GM21528 (cell line): ENCODE measurements around the gene IGSF8.
"Not testable (repeated sequence)": the region's sequence is repeated elsewhere in the genome, so short reads cannot be mapped to it uniquely, and the experiment has no call there.

Experiments used
- ATAC-seq: cut with Tn5 transposase; IDR thresholded peaks from one replicate; pipeline ENCODE4 v1.9.1; 2021; ENCODE audit warnings: mild to moderate bottlenecking, moderate library complexity; ENCODE audit not compliant: unreplicated experiment, low FRiP score

IGSF8 gene

DNA sequence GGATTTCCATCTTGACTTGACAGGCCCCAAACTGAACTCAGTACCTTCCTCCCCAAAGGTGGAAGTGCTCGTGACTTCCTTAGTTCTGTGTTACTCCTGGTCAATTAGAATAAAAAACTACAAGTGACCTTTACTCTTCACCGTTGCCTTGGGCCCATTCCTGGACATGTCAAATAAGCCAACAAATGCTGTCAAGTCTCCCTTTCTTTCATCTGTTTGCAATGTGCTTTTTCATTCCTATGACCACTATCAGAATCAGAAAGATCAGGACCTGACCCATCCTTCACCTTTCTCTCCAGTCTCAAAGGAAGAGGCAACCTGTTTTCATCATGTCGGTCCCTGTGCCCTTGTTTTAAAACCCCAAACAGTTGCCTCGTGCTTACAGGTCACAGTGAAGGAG is 23.6 kb downstream of the IGSF8 start:
- no peak for ATAC-seq

DNA sequence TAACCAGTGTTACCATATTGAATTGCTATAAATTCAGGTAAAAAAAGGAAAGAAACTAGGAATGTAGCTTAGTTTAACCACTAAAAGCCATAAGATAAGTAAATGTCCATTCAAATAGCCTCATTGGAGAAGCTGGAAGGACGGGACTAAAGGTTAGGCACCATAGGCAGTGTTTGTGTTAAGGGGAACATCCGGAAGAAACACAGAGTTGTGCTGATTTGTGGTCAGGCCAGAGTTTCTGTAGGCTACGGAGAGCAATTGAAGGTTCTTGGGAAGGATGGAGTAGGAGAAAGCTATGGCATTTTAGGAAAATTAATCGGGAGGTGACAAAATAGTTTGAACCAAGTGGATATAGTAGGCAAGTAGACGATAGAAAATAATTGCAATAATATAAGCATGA is 27.1 kb downstream of the IGSF8 start:
- ATAC-seq, result no peak

DNA sequence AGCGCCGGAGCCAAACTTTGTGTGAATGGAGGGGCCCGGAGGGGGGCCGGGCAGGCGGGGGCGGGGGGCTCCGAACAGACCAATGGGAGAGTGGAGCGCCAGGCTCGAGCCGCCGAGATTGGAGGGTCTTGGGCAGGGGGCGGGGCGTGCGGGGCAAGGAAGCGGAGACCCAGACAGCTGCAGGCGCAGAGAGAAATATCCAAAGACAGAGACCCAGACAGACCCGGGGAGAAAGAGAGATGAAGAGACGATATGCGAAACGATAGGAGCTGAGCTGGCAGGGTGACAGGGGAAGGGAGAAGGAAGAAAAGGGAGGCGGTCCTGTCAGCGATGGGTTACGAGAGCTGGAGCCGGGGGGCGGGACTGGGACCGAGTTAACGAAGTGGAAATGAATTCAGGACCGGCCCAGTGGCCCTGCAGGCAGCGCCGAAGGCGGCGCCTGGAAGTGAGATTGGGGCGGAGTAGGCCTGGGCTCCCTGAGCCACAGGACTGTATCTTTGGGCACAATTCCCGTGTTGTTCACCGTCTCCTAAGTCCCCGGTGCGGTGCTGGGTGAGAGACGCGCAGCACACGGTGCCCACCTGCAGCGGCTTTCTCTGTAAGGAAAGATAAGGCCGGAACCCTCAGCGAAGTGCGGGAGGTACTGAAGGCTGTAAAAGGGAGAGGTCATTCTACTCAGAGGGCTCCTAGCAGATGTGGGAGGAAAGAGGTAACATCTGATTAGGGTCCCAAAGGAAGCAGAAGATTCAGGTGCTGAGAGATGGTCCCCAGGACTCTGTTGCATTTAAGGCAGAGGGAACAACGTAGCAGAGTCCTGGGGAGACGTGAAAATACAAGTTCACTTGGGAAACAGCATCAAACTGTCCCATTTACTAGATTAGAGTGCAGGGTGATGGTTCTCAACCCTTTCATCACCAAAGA is 27.9 kb downstream of the IGSF8 start:
- peak; percentile 47 for ATAC-seq

DNA sequence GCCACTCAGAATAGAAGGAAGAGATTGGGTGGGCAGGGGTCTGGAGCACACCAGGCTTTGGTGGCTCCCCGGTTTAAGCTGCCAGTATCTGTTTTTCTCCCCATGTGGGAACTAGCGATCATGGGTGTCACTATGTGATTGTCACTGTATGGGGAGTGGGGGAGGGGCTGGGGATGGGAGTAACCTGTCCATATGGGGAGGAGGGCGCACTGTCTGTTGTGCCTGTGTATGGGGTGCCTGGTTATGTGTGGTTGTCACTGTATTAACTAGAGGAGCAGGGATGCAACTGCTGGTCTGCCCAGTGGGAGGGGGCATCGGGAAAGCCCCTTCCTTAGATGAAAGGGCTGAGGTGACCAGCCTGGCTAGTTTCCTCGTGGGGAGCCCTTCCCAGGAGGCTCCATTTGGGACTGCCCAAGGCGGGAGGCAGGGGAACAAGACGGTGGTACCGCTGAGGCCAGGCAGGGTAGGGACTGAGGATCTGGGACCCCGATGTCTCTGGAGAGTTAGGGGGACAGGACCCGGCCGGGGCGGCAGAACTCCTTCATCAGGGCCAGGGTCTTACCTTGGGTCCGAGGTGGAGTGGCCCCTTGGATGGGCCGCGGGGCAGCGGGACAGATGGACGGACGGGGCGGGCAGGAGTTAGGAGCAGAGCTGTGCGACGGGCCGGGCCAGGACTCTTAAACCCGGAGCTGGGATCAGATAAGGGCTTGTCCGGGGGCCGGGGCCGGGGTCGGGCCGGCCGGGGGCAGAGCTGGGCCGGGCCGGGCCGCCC is 28.8 kb downstream of the IGSF8 start, which contains the start of gene KCNJ10:
Gene KCNJ10, minus strand, starts transcription at position 701 of the 772 bp plus-strand sequence. CDS start 27,628 bp downstream, outside the sequence.
- no peak for ATAC-seq

DNA sequence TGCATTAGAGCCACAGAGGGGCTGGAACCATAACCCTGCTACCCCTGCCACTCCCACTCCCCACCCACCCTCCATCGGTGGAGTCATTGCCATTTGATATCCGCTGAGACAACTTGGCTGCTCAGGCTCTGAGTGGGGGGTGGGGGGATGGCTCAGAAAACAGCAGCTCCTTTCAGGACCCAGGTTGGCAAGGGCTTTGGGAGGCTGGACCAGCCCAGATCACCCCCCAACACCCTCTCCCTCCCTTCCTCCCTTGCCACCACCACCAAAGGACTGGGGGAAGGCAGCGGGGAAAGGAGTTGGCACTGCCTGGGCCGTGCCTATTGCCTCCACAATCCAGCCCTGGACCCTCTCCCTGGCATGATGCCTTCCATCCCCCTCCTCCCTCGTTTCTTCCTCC is 30.2 kb downstream of the IGSF8 start:
- no peak for ATAC-seq

DNA sequence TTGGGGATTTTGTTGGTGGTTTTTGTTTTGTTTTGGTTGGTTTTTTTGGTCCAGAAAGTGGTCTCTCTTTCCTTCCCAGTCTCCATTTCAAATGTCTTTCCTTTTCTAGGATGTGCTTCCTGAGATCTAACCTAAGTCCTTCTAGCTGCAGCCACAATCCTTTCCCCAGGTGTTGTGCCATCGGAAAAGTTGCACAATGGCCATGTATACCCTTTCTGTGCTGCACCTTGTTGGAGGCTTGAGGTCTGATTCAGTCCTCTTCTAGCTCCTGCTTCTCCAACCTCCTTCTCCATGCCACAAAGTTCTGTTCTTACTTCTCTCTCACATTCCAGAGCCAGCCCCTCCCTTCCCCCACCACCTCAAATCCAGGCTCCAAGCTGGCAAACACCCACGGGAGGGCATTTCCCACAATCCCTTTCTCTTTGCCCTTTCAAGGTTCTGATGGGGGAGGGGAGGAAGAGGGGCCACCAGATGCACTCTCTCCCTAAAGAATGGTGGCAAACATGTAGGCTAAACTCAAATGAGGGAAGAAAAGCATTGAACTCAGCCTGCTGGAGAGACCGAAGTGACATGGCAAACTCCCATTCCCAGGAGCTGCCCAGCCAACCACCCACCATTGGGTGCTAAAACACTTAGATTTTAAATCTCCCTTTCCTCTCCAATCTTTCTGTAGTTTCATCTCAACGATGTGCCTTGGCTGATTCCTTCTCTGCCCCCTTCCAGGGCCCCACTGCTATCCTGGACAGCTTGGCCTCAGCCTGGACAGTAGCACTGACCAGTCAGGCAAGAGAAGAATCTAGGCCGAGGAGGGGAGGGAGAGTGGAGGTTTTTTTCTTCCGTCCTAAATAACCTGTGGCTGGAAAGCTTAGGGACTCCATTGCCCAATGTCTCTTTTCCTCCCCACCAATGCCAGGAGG is 31.3 kb downstream of the IGSF8 start:
- ATAC-seq, result no peak

DNA sequence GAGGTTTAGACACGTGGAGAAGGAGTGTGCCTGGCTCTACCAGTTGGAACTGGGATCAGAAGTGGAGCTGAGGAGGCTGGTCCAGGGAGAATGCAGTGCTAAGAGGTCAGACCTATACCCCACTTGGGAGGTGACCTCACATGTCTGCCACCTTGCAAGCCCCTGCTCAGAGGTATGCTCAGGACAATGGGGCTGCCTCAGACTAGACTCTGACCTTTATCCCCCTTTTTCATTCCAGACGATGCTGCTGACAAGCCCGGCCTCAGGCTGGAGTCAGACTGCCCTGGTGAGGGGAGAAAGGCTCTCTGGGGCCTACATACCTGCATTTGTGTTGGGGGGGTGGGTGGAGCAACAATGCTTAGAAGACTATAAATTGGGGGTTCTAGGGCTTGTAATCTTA is 33.7 kb downstream of the IGSF8 start:
- ATAC-seq, result no peak

DNA sequence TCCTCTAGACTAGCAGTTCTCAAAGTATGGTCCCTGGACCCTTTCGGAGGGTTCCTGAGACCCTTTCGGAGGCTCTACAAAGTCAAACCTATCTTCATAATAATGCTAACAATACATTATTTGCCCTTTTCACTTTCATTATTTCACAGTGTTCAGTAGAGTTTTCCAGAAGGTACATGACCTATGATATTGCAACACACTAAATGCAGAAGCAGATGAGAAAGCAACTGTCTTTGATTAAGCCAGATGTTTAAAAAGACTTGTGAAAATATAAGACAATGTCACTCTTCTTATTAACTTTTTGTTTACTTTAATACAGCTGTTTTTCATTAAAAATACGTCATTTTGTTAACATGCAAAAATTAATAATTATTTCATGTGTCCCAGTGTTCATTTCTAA is 34.3 kb downstream of the IGSF8 start:
- ATAC-seq, result no peak

DNA sequence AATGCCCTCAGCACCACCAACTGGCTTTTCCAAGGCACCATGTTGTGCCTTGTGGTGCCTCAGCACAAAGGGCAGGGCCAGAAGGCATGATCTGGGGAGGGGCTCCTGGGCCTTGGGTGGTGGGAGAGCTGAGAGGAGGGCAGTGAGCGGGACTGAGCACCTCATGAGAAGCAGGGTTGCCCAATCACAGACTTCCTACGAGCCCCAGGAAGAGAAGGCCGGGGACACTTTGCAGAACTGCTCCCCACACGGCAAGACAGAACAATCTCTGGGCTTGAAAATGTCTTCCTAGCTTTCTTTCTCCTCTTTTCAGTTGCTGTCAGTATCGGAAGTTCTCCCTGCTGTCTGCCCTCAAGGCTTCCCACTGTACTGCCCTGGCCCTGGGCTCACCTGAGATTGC is 35.2 kb downstream of the IGSF8 start:
- no peak for ATAC-seq

DNA sequence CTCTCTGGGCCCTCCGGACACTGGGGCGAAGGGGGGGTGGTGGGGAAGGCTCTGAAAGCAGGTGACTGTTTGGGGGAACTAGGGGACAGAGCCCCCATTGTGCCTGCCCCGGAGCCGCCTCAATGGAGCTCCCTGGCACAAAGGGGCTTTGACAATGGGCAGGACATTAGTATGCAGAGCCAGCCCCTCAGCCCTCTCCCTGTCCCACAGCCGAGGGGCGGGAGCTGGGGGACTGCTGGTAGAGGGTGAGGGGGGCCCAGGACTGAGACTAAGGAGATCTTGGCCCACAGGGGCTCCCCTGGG is 36.2 kb downstream of the IGSF8 start:
- no peak for ATAC-seq

DNA sequence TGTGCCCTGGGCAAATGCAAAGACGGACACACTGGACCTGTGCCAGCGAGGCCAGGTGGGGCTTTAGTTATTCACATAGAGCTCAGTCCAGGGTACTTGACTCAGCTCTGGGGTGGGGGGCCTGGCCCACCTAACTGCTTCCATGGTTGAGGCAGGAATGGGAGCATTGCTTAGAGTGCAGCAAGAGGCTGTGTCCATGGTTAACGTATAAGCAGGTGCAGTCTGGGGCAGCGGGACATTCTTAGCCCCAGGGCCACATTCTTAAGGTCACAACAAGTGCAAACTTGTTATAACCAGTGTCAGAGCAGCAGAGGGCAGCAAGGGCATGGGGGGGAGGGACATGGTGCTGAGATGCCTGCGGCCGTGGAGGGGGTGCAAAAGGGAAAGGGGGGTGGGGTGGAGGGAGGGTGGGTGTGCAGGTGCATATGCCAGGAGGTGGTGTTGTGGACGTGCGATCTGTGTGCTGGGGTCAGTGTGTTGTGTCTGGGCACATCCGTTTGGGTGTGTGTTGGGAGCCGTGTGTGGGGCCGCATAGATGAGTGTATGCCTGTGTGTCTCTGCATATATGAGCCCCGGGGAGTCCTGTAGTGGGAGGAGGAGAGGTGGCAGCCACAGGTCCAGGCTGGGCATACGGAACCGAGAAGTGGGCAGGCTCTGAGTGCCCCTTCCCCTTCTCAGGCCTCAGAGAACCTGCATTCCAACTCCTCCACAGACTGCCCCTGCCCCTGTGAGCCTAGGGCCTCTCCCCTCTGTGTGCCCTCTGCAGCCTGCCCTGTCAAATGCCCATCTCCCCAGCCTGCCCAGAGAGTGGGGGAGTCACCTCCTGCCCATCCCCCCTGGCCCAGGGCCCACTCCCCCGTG is 36.8 kb downstream of the IGSF8 start:
- ATAC-seq, result no peak

DNA sequence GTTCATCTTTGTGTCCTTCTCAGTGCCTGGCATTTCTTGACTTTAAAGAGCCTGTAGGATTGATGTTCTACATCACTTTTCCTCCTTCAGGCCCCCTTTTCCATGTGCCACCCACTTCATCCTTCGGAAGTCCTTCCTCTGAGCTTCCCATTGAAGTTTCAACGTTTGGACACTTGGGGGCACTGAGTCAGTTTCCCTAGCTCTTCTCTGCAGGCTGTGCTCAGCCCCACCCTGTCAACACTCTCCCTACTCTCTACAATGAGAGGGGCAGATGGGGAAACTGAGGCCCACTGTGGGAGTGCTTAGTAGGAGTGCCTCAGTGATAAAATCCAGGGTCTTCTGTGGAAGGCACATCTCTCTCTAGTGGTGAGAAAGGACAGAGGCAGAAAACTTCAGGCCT is 40.3 kb downstream of the IGSF8 start:
- no peak for ATAC-seq

DNA sequence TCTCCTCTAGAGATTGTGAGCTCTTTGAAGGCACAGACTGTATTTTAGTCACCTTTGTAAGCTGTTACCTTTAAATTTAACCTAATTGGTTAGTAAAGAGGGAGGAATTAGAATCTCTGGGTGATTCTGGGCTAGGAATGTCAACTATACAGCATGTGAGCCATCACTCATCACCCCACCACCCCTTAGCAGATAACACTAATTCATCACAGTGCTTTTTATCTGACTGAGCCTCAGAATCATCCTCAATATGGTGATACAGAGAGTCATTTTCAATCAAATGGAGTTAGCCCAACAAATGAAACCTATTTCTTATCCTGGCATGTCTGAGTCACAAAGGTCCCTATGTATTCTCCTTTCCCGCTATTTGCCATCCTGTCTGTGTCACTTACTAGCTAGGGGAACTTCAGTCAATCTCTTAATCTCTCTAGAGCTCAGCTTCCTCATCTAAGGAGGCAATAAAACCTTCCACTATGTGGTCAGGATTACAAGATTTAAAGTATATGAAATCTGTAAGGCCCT is 41.7 kb downstream of the IGSF8 start:
- no peak for ATAC-seq

DNA sequence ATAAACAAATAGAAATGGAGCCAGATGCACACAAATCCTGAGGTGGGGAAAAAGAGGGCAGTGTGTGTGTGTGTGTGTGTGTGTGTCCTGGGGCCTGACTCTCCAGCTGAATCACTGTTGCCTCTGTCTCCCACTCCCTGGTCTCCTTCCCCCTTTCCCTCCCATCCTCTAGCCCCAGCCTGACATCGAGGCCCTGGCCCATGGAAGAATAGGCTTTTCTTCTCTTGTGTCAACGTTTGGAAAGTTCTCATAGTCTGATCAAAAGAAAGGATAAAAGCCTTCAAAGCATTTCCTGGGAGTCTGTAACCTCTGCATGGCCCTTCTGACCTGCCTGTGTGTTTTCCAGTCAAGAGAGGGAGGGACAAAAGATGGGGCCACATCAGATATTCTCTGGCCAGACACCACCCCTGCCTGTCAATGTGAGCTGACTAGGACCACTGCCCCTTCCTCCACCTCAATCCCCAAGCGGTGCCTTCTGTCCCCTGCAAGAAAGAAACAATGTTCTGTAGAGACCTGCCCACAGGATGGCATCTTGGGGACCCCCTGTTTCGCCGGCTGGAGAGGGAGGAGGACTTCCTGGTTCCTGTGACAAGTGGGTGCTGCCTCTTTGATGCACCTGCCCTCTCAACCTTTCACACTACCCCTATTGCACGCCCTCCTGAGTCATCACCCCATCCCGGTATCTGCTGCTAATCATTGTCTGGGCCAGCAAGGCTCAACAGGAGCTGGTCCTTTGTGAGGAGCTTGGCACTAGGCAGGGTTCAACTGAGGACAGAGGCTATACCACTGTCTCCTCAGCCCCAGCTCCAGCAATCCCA is 44.7 kb downstream of the IGSF8 start:
- ATAC-seq, result no peak

DNA sequence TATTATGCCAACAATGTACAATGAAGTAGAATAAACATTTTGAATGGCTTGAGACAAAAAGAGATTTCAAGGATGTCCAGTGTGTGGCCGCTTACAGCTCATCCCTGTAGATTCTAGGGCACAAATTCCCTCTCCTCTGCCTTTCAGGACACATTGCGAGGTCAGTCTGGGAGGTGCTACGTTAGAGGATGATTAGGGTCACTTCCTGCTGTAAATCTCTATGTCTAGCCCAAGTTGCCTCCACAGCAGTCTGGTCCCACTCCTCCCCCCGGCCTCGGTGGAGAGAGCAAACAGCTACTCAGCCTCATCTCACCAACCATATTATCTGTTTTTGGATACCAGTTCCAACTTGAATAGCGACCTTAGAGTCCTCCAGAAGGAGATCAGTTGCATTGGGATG is 45.5 kb downstream of the IGSF8 start:
- no peak for ATAC-seq

DNA sequence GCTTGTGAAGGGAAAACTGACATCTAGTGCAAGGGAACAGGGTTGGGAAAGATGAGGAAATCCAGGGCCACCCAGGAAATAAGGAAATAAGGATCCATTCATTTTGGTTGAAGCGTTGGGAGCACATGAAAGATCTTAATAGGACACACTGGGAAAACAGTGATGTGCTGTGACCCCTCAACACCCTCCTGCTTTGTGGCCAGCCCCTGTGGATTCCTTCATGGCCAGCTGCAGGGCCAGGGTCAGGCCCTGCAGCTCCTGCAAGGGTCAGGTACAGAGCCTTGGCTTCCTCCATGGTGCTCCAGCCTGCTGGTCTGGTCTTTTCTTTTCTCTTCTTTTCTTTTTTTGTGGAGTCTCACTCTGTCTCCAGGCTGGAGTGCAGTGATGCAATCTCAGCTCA is 47.8 kb downstream of the IGSF8 start:
- ATAC-seq, result no peak

DNA sequence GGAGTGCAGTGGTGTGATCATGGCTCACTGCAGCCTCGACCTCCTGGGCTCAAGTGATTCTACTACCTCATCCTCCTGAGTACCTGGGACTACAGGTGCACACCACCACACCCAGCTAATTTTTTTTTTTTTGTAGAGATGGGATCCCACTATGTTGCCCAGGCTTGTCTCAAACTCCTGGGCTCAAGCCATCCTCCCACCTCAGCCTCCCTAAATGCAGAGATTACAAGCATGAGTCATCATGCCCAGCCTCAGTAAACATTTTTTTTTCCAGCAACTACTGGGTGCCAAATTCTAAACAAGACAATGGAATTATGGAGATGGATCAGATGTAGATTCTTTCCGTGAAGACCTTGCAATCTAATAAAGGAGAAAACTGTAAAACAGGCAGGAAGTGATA is 48.2 kb downstream of the IGSF8 start:
- ATAC-seq, result not testable (repeated sequence)

DNA sequence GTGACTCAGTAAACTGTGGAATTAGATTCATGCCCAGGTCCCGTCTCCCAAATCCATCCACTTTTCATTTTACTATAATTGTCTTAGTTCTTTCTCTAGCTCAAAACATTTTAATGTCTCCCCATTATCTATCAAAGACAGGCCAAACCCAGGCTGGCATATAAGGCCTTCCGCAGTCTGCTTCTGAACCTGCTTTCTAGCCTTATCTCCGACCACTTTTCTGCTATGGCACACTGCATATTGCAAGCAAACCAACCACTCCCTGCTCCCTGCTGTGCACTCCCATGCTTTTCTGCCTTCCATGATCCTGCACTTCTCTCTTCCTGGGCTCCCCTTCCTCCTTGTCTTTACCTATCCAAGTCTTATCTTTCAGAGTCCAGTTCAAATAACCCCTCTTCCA is 49.3 kb downstream of the IGSF8 start:
- ATAC-seq, result no peak

DNA sequence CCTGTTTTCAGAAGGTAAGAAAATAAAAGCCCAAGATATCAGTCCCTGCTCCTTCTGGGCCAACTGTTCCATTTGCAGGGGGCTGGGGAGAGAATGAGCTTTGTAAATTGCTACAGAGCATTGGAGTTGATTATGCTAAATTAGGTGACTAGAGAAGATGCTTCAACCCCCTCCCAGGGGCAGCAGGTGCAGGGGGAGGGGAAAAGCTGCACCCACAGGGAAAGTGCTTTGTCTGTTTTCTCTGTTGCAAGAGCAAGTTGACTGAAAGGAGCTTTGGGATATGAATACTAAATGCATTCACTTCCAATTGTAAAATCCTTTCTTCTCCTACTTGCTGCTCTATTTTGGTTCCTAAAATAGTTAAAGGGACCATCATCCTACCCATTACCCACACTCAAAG is 50.1 kb downstream of the IGSF8 start:
- no peak for ATAC-seq
